WERI-Rb-1 (cell line): ENCODE results near the gene TFIP11.

ENCODE experiments used
- DNase-seq: peaks from one replicate; pipeline ENCODE4 v3.0.0-alpha.2; 2020
- H3K27ac ChIP-seq: fragments of 250-450 bp; sonication (Bioruptor Pico); 2 replicates; pipeline ENCODE4 v1.5.1; 2020; ENCODE audit warnings: mild to moderate bottlenecking, moderate library complexity
- H3K27me3 ChIP-seq: fragments of 250-450 bp; sonication (Bioruptor Pico); 2 replicates; pipeline ENCODE4 v1.5.1; 2021; ENCODE audit warnings: mild to moderate bottlenecking, low read depth, moderate library complexity; ENCODE audit not compliant: insufficient read depth, severe bottlenecking
- H3K36me3 ChIP-seq: fragments of 250-450 bp; sonication (Bioruptor Pico); 2 replicates; pipeline ENCODE4 v1.5.1; 2020; ENCODE audit warnings: mild to moderate bottlenecking, moderate library complexity
- H3K4me3 ChIP-seq: 2 replicates; pipeline ENCODE4 v1.5.1; 2011; ENCODE audit warnings: low read depth, mild to moderate bottlenecking, control low read depth, low read length
- H3K9me3 ChIP-seq: fragments of 250-450 bp; sonication (Bioruptor Pico); 2 replicates; pipeline ENCODE4 v1.5.1; 2021; ENCODE audit warnings: mild to moderate bottlenecking, moderate library complexity; ENCODE audit not compliant: severe bottlenecking
- CTCF ChIP-seq: IDR thresholded peaks from 2 replicates; pipeline ENCODE4 v1.5.1; 2011; ENCODE audit warnings: low read depth, mild to moderate bottlenecking, control low read depth, inconsistent platforms, low read length

TFIP11 gene

GRCh38 chr22:26512149-26512793, at the start of gene TFIP11:
TSS of gene TFIP11 (minus strand) at chr22:26512473. CDS start at chr22:26510272, 2,201 bp downstream.
- peak within 1 kb of the TSS; percentile 81 for H3K27ac ChIP-seq
- H3K9me3 ChIP-seq, result no peaks in the 10 kb centered on the region
- peak; percentile 94 for DNase-seq
- H3K4me3 ChIP-seq, result peak within 1 kb of the TSS; percentile 92
- no peak for TF ChIP-seq CTCF
- H3K27me3 ChIP-seq, result no peaks in the 10 kb centered on the region
- H3K36me3 ChIP-seq, result peaks cover 25% of the 10 kb centered on the region

GRCh38 chr22:26561756-26562417, 49.6 kb upstream of the TFIP11 start:
- TF ChIP-seq CTCF, result no peak
- no peaks in the 10 kb centered on the region for H3K36me3 ChIP-seq
- no peak overlapping the region for H3K4me3 ChIP-seq
- no peaks in the 10 kb centered on the region for H3K27me3 ChIP-seq
- H3K27ac ChIP-seq, result no peak overlapping the region
- DNase-seq, result no peak
- H3K9me3 ChIP-seq, result no peaks in the 10 kb centered on the region

- H3K27ac ChIP-seq, result no peak overlapping the region
- H3K9me3 ChIP-seq, result no peaks in the 10 kb centered on the region
- DNase-seq, result no peak
- H3K4me3 ChIP-seq, result no peak overlapping the region
- H3K36me3 ChIP-seq, result no peaks in the 10 kb centered on the region
- no peak for TF ChIP-seq CTCF
- H3K27me3 ChIP-seq, result no peaks in the 10 kb centered on the region
These were observed 47.8 kb upstream of the TFIP11 start for GRCh38 chr22:26559961-26560575.

GRCh38 chr22:26558248-26558895, 46.1 kb upstream of the TFIP11 start:
- Histone ChIP-seq H3K27ac (no peak overlapping the region), H3K36me3 (no peaks in the 10 kb centered on the region)
- peak; percentile 28; the same call in 1 of the 2 replicates for TF ChIP-seq CTCF

GRCh38 chr22:26556904-26557303, 44.6 kb upstream of the TFIP11 start:
- Histone ChIP-seq H3K4me3 (no peak overlapping the region), H3K36me3 (no peaks in the 10 kb centered on the region), H3K27ac (no peak overlapping the region), H3K27me3 (no peaks in the 10 kb centered on the region), H3K9me3 (no peaks in the 10 kb centered on the region)
- DNase-seq, result no peak
- TF ChIP-seq CTCF, result no peak

More at GRCh38 chr22:26558248-26558895, 46.1 kb upstream of the TFIP11 start:
- DNase-seq, result no peak
- H3K27me3 ChIP-seq, result no peaks in the 10 kb centered on the region
- H3K9me3 ChIP-seq, result no peaks in the 10 kb centered on the region
- H3K4me3 ChIP-seq, result no peak overlapping the region
